Lung microvascular endothelial cell (primary cell): ENCODE results near the gene DPM2. TPM values are rescaled to one million over a fixed set of nuclear protein-coding genes. Genes with fewer than 3 reads are reported as not detected.
A peak's percentile ranks its signal among the peaks of the same experiment; 100 is the strongest.

Experiments
- DNase-seq, 2 donors: peaks; one replicate each; pipeline versions ENCODE4 v3.0.0 to v3.0.0-alpha.2; 2010; ENCODE audit warnings: low read depth in 2 of 2
- total RNA-seq: library from RNA; depleted of rRNA; stranded (reverse); fragments of >200 nt; gene quantifications from 2 replicates; pipeline ENCODE4 v1.2.1, GENCODE V29; 2014

Gene DPM2
- total RNA-seq, 1 donor from 2014 or later, result 12.3 TPM

DNA sequence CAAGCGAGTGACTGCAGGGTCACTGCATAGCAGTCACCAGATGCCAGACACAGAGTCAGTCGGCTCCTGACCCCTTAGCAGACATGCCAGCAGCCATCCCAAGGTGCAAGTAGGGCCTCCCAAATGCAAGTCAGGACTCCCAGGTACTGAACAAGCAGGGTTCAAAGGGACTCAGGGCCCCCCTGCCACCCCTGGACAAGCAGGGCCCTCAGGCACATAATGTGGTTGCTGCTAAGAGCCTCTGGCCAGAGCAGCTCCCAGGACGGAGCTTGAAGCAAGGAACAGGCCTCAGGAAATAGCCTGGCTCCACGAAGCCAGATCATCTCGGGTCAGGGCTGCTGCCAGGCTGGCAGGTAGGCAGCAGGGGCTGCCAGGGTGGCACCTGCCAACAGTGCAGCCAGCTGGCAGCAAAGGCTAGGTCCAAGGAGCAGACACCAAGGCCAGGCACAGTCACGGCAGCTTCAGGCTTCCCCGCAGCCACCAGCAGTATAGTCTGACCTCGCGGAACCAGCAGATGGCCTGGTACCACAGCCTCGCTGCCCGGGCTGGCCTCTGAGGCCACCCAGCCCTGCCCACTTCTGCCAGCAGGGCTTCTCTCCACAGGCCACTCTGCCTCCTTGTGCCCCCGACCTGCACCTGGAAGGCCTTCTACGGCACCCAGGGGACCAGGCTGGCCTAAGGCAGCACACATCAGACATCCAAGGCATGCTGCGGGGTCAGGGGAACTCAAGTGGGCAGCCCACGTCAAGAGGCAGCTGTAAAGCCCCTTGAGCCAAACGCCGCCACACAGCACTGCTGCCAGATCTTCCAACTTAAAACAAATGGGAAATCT lies 35.7 kb upstream of the DPM2 start:
- DNase-seq, result no peak

DNA sequence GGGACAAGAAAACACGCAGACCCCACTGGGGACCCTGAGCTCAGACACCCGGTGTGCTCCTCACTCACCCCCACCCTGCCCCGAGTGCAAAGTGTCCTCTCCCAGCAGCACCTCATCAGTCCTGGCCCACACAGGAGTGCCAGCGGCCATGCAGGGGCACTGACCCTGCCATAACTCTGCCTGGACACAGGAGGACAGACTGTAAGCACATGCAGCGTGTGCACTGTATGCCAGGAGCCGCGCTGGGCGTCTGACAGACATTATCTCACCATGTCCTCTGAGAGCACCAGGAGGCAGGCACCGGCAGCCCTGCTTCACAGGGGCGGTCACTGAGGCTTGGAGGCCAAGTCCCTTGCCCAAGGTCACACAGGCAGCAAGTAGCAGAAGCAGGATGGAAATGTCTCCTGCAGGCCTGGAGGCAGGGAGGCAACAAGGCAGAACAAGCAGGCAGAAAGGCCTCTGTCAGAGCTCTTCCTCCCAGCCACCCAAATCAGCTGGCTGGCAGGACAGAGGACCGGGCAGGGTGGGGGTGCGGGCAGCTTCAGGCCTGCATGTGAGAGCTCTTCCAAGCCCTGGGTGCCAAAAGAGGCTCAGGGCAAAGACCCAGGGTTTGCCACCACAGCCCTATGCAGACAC lies 34.7 kb upstream of the DPM2 start:
- DNase-seq, result no peak

DNA sequence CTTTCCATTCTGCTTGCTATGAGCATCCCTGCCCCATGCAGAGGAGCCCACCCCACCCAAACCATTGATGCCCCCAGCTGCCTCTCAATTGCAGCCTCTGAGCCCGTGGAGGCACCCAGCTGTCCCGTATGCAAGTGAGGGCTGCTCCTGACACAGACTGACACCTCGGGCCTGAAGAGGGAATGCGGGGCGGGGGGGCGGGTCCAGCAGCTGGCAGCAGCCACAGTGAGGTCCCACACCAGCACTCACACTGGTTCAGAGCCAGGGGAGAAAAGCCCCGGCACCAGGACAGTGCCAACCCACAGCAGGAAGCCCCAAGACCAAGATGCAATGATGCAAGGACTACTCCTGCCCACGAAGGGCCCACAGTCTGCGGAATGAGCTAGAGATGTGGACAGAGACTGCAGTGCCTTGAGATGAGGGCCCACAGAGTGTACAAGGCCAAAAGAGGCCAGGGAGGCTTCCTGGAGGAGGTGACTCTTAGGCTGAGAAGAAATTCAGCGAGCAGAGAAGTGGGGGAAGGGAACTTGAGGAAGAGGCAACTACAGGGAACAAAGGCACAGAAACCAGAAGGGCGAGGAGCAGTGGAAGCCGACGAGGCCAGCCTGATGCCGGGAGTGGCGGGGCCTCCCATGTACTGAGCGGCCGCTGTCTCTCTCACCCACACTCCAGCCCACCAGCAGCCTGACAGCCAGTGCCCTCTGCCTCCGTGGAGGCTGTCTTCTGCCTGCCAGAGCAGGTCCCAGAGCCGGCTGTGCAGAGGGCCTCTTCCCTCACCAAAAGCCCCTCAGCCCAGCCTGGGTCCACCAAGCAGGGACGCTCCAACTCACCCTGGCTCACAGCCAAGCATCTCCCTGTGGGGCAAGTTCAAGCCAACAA lies 33.9 kb upstream of the DPM2 start:
- no peak for DNase-seq

DNA sequence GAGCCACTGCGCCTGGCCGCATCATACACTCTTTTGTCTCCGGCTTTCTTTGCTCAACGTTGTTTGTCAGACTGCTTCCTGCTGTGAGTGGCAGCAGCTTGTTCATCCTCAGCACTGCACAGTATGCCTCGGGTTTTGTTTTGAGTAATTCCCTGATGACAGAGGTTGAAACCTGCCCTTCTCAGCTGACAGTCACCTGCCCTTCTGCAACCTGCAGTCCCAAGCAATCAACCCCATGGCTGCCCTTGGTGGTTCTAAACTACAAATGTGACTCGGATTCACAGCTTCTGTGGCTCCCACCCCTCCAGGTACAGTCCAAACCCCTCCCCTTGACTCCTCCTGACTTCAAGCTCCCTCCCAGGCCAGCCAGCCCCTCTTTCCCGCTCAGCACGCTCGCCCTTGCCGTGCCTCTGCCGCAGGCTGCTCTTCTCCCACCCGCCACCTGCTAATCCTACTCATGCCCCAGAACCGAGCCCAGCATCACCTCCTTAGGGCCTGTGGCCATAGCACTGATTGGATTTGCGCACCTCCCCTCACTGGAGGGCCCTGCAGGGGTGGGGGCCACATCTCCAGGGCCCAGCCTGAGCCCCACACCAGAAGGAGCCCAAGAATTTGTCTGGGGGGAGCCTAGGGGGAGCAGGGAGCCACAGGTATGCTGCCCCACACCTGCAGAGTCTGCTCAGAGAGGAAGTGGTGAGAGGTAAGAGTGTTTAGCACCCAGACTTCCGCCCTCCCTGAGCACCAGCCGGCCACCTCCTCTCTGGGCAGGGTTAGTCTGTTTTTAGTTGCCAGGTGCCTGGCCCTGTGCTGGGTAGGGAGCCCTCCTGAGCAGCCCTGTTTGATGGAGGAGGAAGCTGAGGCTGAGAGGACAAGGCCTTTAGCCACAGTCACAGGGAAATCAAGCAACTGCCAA lies 33.0 kb upstream of the DPM2 start:
- no peak for DNase-seq

DNA sequence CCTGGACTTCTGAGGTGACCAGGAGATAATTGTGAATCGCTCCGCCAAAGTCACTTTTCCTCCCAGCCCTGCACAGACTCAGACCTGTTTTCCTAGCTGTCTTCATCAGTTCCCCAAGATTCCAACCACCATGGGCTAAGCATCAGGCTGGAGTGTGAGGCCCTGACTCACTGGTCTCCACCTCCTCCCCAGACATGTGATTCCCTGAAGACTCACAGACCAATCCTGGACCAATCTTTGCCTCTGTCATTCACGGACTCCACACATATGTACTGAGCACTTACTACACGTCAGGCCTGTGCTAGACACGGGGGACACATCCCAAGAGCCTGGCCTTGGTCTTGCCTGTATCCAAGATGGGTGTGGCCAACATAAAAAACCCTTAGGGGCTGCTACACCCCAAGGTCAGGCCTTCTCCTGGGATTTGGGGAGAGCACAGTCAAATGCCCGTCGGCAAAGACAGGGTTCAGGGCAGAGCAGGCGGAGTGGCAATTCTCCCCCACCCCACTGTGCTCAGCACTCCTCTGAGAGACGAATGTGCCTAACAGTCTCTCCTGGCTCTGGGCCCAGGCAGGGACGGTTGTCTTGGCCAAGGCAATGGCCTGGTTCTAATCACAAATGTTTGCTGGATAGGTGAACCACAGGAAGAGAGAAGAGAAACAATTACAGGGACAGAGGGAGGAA lies 31.2 kb upstream of the DPM2 start:
- DNase-seq, result peak in 1 of 2 donors; percentile 55

DNA sequence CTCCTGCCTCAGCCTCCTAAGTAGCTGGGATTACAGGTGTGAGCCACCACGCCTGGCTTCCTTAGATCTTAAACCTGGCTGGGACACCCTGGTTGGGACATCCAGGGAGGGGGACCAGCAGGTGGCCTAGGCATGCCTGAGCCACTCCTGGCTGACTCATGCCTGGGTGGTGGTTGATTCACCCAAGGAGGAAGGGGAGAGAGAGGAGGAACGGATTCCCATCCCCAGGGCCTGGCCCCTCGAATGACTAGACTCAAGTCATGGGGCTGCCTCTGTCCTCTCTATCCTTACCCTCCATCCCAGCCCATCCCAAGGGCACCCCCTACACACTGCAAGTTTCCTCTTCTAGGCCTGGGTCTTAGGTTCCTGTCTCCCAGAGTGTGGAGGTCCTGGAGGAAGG lies 30.4 kb upstream of the DPM2 start:
- DNase-seq, result peak in 1 of 2 donors; percentile 44

DNA sequence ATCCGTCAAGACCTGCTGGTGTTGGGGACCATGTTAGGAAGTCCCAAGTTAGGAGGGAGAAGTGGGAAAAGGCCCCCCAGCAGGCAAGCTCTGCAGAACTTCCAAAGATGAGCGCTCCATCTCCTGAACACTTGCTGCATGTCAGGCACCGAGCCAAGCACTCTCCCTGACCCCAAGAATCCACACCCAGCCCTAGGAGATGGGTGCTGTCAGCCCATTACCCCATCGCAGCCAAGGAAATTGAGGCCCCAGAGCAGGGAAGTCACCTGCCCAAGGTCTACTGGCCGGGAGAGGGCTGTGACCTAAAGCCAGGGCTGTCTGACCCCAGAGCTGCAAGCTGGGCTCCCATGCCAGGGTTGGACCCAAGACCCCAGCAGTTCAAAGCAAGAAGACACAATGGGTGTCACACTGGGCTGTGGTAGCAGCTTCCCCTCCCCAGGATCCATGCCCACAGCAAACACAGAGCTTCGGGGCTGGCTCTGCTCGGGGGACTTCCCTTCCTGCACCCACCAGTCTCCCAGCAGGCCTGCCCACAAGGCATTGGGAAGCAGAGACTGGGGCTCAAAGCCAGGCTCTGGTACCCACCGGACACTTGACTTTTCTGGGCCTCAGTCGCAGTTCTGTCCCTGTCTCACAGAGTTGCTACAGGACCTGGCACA lies 29.6 kb upstream of the DPM2 start:
- DNase-seq, result no peak

DNA sequence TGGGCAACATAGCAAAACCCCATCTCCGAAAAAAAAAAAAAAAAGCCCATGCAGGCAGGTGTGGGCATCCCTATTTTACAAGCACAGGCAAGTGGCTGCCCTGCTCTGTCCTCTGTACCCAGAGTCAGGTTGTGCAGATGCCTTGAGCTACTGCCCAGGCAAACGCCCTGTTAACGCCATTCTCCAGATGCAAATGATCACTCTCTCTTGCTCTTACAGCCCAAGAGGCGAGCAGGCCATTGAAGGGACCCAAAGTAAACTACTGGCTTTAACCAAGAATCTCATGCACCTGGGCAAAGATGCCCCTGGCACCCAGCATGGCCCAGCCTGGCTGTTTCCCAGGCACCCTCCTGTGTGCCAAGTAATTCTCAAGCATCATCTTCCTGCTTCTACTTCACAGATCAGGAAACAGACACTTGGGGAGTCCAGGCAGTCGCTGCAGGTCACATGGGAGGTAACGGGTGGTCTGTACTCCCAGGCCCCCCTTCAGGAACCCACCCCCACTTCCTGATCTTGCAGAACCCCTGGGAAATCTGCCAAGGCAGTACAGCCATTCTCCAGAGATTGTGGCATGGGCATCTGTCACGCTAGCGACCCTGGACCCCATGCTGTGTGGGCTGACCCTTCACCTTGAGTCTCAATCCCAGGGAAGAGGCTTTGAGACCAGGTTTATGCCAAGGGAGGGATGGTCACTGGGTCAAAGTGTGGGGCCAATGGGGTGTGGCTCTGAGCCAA lies 28.9 kb upstream of the DPM2 start:
- no peak for DNase-seq

DNA sequence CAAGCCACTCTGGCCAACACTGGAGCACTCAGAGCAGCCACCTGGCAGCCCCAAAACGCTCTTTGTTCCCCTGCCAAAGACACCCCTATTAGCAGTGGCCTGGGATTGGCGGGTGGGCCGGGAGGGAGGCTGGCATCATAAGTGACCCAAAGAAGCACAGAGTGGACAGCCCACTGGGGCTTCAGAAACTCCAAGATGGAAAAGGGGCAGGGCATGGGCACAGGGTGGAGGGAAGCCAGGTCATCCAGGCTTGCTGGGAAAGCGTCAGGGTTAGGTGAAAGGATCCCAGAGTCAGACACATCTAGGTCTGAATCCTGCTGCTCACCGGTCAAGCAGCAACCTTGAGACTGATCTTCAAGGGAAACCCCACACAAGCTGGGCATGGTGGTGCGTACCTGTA lies 28.3 kb upstream of the DPM2 start:
- no peak for DNase-seq

DNA sequence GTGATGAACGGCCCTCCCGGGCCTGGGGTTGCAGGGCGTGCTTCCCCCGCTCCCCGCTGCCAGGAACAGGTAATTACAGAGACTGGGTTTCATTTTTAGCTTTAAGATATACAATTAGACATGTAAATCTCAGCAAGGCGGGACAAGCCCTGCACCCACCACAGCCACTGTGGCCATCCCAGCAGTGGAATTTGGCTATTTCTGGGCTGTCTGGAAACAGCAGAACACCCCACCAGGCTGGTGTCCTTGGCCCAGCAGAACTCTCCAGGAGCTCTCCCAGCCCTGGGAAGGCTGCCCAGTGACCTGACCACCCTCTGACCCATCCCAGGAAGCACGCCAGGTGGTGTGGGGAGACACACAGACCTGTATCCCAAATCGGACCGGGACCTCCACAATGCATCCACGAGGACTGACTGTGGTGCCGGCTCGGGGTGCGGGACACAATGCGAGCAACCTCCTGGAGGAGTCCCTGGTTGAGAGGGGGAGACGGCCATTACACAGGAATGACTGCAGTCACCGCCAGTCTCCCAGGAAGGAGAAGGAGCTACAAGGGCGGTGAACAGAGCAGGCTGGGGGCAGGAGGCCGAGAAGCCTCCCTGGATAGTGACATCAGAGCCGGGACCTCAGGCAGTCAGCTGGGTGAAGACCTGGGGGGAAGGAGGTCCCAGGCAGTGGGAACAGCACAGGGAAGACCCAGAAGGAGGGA lies 25.9 kb upstream of the DPM2 start:
- no peak for DNase-seq

DNA sequence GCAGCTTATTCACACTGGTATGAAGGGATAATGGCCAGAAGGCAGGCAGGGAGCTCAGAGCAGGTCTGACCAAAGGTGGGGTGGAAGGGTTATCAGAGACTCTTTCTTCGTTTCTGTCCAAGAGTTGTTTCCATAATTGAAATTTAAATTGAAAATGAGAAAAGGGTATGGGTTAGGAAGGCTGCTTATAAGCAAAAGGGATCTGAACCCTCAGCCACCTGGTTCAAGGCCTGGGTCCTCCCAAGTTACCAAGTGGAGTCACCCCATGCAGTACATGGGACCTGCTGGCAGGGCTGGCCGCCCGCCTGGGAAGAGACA lies 25.3 kb upstream of the DPM2 start:
- no peak for DNase-seq

DNA sequence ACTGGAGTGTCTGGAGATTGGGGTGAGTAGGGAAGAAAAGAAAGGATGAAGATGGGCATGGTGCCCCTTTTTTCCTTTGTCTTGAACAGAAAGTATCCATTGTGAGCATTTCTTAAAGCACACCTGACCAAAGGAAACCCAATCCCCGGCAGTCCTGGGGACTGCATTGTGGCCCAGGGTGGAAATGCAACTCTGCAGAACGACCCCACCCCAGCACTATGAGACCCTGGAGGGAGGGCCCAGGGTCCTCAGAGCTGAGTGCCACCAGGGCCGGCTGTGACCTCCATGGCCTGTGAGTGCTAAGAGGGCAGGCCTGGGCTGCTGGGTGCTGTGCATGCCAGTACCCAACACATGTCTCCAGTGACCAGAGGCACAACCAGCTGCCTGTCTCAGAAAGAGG lies 24.6 kb upstream of the DPM2 start:
- DNase-seq, result no peak

DNA sequence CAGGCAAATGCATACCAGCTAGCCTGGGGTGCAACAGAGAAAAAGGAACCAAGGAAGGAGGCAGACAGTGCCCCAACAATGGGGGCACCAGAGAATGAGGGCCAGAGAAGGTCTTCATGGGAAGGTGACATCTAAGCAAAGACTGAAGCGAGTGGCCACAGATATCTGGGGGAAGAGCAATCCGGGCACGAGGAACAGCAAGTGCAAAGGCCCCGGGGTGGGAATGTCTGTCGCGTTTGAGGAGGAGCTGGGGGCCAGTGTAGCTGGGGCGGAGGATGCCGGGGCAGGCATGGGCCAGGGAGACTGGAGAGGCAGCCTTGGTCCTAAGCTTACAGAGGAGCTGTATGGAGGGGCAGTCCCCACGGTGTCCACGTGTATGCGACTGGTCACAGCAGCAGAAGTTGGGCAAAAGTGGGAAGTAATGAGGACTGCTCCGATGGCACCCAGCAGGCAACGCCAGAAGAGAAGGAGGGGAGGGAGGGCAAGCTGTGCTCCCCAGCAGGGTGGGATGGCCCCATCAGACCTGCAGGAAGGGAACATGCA lies 24.0 kb upstream of the DPM2 start:
- DNase-seq, result no peak

DNA sequence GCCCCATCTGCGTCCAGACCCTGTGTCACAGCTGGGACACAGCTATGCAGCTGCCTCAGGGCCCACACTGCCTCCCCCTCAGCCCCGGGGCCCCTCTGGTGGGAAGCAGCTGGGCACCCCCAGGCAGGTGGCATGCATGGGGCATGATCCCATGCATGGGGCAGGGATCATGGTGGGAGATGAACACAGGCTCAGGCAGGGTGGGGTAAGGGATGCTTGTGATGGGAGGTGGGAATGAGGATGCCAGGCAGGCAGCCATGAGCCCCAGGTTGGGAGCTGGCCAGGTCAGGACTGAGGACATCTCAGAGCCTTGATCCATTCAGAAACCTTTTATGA lies 23.5 kb upstream of the DPM2 start:
- no peak for DNase-seq

DNA sequence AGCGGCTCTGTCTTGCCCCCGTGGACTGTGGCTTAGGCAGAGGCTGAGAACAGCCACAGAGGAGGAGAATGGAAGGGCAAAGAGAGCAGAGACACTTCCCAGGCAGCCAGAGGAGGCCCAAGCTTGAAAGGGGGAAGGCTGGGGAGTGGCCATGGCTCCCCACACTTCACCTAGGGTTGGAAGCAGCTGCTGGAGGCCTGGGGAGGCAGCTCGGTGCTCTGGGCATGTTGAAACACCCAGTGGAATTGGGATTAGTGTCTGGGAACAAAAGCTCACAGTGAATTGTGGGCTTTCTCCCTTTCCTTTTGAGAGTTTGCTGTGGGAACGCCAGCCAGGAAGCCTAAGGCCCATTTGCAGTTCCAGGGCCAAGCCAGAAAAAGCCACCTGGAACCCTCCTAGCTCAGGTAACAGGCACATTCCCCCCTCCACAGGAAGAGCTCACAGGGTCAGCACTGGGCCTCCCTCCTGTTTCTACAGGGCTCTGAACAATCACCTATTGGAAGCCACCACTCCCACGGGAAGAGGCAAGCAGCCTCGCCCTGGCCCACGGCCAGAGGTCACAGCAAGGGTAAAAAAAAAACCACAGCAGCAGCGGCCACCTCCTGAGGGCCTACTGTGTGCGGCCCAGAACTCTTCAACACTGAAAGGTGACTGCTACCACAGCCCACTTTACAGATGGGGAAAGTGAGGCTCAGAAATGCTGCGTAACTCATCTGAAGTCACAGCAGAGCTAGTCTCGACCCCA lies 22.9 kb upstream of the DPM2 start:
- DNase-seq, result no peak

DNA sequence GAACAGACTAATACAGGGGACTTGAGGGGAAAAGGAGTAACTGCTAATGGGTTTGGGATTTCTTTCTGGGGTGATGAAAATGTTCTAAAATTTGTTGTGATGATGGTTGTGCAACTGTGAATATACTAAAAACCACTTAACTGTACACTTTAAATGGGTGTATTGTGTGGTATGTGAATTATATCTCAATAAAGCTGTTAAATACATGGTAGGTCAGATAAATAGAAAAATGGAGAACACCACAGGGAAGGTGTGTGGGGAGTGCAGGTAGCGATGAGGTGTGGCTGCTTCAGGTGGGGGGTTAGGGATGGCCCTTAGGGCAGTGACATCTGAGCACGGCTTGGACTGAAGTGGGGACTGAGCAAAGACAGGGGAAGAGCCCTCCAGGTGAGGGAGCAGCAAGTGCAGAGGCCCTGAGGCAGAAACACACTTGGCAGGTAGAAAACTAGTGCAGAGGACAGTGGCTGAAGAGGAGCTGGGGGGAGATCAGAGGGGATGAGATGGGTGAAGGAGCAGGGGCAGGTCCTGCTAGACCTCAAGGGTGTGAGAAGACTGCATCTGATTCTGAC lies 22.3 kb upstream of the DPM2 start:
- DNase-seq, result no peak

DNA sequence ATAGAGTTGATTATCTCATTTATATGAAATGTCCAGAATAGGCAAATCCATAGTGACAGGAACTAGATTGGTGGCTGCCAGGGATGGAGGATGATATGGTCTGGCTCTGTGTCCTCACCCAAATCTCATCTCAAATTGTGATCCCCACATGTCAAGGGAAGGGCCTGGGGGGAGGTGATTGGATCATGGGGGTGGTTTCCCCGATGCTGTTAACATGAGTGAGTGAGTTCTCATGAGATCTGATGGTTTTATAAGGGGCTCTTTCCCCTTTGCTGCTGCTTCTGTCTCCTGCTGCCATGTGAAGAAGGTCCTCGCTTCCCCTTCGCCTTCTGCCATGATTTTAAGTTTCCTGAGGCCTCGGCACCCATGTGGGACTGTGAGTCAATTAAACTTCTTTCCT lies 21.7 kb upstream of the DPM2 start:
- no peak for DNase-seq

DNA sequence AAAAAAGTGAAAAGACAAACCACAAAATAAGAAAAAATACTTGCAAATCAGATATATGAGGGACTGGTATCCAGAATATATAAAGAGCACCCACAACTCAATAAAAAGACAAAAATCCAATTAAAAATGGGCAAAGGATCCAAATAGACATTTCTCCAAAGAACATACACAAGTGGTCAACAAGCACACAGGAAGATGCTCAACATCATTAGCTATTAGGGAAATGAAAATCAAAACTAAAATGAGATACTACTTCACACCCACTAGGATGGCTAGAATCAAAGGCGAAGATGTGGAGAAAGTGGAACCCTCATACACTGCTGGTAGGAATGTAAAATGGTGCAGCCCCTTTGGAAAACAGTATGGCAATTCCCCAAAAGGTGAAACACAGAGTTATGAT lies 21.1 kb upstream of the DPM2 start:
- no peak for DNase-seq
